GM21447 (cell line): ENCODE measurements around the gene SHPK.

ENCODE experiments used
- ATAC-seq: cut with Tn5 transposase; IDR thresholded peaks from one replicate; pipeline ENCODE4 v1.9.1; 2021; ENCODE audit not compliant: unreplicated experiment

Gene SHPK

GRCh38 chr17:3630781-3631180, 5.3 kb downstream of the SHPK start:
- no peak for ATAC-seq

GRCh38 chr17:3627769-3628167, 8.3 kb downstream of the SHPK start:
- no peak for ATAC-seq

- ATAC-seq: no peak
Measured at GRCh38 chr17:3626831-3627768, 8.9 kb downstream of the SHPK start.

- no peak for ATAC-seq
Measured at GRCh38 chr17:3622977-3623594, 13.0 kb downstream of the SHPK start.

GRCh38 chr17:3621146-3621720, 14.8 kb downstream of the SHPK start:
- no peak for ATAC-seq

GRCh38 chr17:3615160-3615870, 20.7 kb downstream of the SHPK start:
- ATAC-seq: no peak

- ATAC-seq: no peak
Measured at GRCh38 chr17:3613124-3613523, 22.9 kb downstream of the SHPK start.

DNA sequence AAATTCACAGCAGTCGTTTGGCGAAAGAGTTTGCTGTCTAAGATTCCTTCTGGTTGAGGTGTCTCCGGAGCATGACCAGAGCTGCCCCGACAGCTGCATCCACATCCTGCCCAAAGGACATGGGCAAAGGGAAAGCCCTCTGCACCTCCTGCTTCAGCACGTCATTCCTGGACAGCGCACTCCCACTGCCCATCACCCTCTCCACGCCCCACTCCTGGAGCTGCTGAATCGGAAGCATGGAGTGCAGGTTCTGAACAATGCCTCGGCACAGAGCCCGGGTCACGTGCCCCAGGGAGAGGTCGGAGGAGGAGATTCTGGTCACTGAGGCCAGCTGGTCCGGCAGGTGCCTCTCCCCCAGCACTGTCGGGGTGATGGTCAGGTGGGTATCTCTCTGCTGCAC, 25.5 kb downstream of the SHPK start:
- no peak for ATAC-seq

DNA sequence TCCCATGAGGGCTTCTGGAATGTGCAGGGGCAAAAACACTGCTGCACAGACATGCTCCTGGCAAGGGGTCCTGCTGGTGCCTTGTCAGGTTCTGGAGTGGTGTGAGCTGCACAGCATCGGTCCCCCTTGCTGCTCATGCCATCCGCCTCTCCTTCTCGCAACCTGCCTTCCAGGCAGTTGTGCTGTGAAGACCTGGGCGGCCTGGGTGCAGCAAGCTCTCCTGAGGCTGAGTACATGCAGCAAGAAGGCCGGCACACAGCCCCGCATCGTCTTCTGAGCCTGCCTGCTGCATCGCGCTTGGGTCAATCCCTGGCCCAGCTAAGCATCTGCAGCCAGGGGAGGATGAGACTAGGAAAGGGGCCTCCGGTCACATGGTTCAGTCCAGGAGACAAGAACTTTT, 26.4 kb downstream of the SHPK start:
- ATAC-seq: no peak

DNA sequence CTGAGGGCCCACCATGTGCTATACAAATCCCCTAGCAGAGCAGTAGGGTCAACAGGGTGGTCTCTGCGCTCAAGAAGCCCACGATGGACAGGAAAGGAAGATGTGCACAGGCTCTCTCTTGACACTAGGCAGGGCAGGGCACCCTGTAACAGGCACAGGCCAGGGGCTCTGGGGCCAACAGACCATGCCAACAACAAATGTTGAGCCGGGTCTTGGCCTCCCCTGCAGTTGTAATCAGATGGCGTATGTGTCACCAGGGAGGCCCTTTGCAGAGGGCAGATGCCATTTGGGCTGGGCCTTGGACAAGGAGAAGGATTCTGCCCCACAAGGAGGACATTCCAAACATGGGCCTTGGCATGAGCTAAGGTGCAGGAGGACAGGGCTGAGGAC, 32.2 kb downstream of the SHPK start:
- ATAC-seq: no peak

- ATAC-seq: no peak
Measured at GRCh38 chr17:3603119-3603869, 32.8 kb downstream of the SHPK start.

DNA sequence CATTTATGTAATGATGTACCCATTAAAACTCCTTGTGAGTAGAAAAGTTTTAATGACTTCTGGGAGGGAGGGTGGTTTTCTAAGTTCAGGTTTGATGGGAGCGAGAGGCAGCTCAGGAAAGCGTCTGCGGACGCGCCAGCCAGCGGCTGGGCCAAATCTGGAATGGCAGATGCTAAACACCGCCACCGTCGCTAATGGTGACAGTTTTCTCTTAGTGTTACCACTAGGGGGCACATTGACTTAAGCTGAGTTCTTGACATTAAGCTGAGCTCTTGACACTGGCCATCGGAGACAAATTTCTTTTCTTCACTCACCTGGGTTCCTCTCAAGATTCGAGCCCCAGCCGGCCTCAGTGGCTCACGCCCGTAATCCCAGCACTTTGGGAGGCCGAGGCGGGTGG, 33.6 kb downstream of the SHPK start:
- no peak for ATAC-seq

- no peak for ATAC-seq
Measured at GRCh38 chr17:3600529-3601205, 35.4 kb downstream of the SHPK start.

GRCh38 chr17:3598078-3598477, 38.0 kb downstream of the SHPK start:
- no peak for ATAC-seq

DNA sequence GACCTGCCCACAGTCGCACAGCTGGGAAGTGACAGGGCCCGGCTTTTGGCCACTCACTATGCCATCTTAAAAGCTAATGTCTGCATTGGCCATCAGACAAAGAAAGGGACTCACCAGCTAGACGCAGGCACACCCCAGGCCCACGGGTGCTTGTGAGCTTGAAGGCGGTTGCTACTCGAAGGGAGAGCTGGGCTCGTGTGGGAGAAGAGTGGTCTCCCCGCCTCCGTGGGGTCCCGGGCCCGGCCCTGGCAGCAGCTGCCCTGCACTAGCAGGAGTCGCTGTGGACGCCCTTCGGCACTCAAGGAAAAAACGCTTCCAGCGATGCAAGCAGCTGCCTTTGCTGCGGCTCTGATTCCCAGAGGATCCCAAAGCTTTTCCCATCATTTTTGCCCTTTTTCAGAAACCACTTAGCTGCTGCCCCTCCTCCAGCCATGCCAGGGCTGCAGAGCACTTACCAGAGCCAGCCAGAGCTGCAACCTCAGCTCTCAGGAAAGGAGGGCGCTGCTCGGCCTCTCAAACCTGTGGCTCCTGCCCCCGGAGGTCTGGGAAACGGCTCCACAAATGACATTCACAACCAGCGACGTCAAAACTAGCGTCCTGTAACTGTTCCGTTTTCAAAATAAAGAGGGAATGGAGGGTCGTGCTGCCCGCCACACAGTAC, 39.1 kb downstream of the SHPK start:
- ATAC-seq: no peak

DNA sequence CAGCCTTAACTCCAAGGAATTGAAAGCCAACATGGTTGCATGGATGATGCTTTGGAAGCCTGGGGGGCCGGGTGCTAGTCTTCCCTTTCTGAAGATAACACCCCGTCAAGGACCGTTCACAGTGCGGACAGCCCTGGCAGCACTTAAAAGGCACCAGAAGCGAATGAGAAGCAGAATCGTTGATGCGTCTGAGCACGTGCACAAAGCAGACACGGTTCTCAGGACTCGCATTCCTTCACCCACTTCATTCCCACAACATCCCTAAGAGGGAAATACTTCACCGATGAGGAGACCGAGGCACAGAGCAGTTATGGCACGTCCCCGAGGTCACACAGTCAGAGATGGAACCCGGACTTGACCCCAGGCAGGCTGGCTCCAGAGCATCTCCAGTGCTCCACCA, 41.1 kb downstream of the SHPK start:
- ATAC-seq: no peak

DNA sequence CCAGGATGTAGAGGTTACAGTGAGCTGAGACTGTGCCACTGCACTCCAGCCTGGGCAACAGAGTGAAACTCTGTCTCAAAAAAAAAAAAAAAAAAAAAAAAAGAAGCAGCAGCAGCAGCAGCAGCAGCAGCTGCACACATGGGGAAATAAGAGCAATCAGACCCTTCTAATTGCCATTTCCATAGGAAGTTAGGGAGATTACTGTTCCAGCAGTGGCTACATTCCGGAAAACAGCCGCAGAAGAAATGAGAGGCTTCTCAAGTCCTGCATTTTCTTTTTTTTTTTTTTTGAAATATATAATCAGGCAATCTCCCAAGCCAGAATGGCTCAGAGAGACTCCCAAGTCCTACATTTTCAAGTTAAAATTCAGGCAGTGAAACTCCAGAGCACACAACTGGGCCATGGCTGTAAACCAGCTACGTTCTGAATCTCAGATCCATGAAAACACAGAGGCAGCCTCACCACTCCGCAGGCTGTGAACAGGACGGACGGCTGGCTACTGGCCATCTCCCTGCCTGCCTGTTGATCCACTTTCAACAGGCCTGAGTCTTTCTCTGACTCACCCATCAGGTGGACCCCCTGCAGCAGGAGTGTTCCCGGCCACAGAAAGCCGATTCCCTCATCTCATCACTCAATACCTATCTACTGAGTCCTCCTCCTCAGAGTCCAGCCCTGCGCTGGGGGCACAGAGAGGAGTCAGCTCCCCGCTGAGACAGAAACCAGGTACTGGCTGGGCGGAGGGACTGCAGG, 41.8 kb downstream of the SHPK start:
- no peak for ATAC-seq

GRCh38 chr17:3593384-3593783, 42.7 kb downstream of the SHPK start:
- no peak for ATAC-seq
